Brain microvascular endothelial cell (primary cell): ENCODE measurements around the gene SASH3.

Experiments used
- DNase-seq: peaks from one replicate; pipeline ENCODE4 v3.0.0-alpha.2; 2020
- H3K27ac ChIP-seq: fragments of 250-450 bp; sonication (Bioruptor Pico); 2 replicates; pipeline ENCODE4 v1.5.1; 2020; ENCODE audit warnings: mild to moderate bottlenecking, moderate library complexity
- H3K27me3 ChIP-seq: fragments of 250-450 bp; sonication (Bioruptor Pico); replicated peaks from 2 replicates; pipeline ENCODE4 v1.5.1; 2020; ENCODE audit warnings: mild to moderate bottlenecking
- H3K36me3 ChIP-seq: fragments of 250-450 bp; sonication (Bioruptor Pico); replicated peaks from 2 replicates; pipeline ENCODE4 v1.5.1; 2020; ENCODE audit warnings: mild to moderate bottlenecking
- H3K4me3 ChIP-seq: 2 replicates; pipeline ENCODE4 v1.5.1; 2011; ENCODE audit warnings: low read depth, mild to moderate bottlenecking, control low read depth, low read length, moderate library complexity
- CTCF ChIP-seq: IDR thresholded peaks from 2 replicates; pipeline ENCODE4 v1.5.1; 2011; ENCODE audit warnings: low read depth, mild to moderate bottlenecking, moderate library complexity, low read length, control low read depth, inconsistent platforms; ENCODE audit errors: missing control alignments
- in situ Hi-C: cut with HindIII; loops from 2 replicates; pipeline ENCODE4 v1.10.0; 2017; ENCODE audit warnings: low sequenced_read_pairs, low pct_ligation_motif_present

The SASH3 gene

GRCh38 chrX:129746557-129747470 is 32.9 kb upstream of the SASH3 start:
- no peak for TF ChIP-seq CTCF
- DNase-seq = no peak
- Histone ChIP-seq H3K27me3 (no peaks in the 10 kb centered on the region), H3K36me3 (no peaks in the 10 kb centered on the region), H3K4me3 (no peak overlapping the region), H3K27ac (no peak overlapping the region)
- in situ Hi-C loops = no loop called here

GRCh38 chrX:129747533-129747932 is 32.2 kb upstream of the SASH3 start:
- H3K27me3 ChIP-seq = no peaks in the 10 kb centered on the region
- in situ Hi-C loops = no loop called here
- H3K27ac ChIP-seq = no peak overlapping the region
- DNase-seq = no peak
- H3K4me3 ChIP-seq = no peak overlapping the region
- TF ChIP-seq CTCF = no peak
- no peaks in the 10 kb centered on the region for H3K36me3 ChIP-seq

- no peak for DNase-seq
- H3K27me3 ChIP-seq = no peaks in the 10 kb centered on the region
- H3K36me3 ChIP-seq = no peaks in the 10 kb centered on the region
- H3K27ac ChIP-seq = no peak overlapping the region
- in situ Hi-C loops = no loop called here
- TF ChIP-seq CTCF = no peak
- no peak overlapping the region for H3K4me3 ChIP-seq
Measured at GRCh38 chrX:129748305-129748704, 31.4 kb upstream of the SASH3 start.

- TF ChIP-seq CTCF = no peak
- no peak for DNase-seq
- Histone ChIP-seq H3K4me3 (no peak overlapping the region), H3K27me3 (no peaks in the 10 kb centered on the region), H3K36me3 (no peaks in the 10 kb centered on the region), H3K27ac (no peak overlapping the region)
- in situ Hi-C loops = no loop called here
Measured at GRCh38 chrX:129749069-129749468, 30.7 kb upstream of the SASH3 start.

GRCh38 chrX:129750971-129751370 is 28.8 kb upstream of the SASH3 start:
- no peak for TF ChIP-seq CTCF
- in situ Hi-C loops = no loop called here
- Histone ChIP-seq H3K27ac (no peak overlapping the region), H3K27me3 (no peaks in the 10 kb centered on the region), H3K36me3 (no peaks in the 10 kb centered on the region), H3K4me3 (no peak overlapping the region)
- no peak for DNase-seq
